RWPE1 (cell line): ENCODE measurements around the gene PDE4D.
"Not testable (repeated sequence)": the region's sequence is repeated elsewhere in the genome, so short reads cannot be mapped to it uniquely, and the experiment has no call there.

Experiments used
- CTCF ChIA-PET: fragments of 350-600 bp; sonication (Branson Sonifier 250); formaldehyde crosslinking; extraction: SDS; loops from one replicate; lab custom pipeline; 2021; lab: Yijun Ruan, JAX
- POLR2A ChIA-PET: fragments of 400-600 bp; formaldehyde crosslinking; extraction: SDS; loops from one replicate; lab custom pipeline; 2020; ENCODE audit warnings: antibody characterized with exemption; ENCODE audit not compliant: low non-redundant PET; lab: Yijun Ruan, JAX
- DNase-seq: peaks from one replicate; pipeline ENCODE4 v3.0.0; 2012; ENCODE audit warnings: low spot score
- H3K27ac ChIP-seq: fragments of 450-650 bp; 2 replicates; pipeline ENCODE4 v1.5.1; 2017
- TF ChIP-seq, protein P1 (sequence below): fragments of 450-650 bp; conservative IDR thresholded peaks from 2 replicates; pipeline ENCODE4 v1.5.1; 2017; ENCODE audit warnings: low read depth, mild to moderate bottlenecking

The PDE4D gene

DNA sequence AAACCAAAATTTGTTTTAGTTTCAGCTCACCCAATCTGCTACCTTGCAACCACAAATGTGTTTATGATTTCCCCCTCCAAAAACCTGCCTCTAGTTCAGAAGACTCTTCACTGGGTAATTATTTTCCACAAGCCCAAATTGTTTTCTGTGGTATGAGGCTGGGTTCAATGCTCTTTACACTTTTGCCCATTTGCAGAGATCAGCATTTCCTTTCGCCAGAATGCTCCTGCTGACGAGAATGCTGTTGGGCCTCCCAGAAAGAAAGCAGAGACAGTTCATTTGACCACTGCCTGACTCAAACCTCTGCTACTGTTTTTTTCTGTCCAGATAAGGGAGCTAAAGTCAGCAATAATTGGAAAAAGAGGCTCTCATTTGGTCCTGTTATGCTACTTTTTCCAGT is 427.3 kb downstream of the PDE4D start:
- TF ChIP-seq, protein P1, sequence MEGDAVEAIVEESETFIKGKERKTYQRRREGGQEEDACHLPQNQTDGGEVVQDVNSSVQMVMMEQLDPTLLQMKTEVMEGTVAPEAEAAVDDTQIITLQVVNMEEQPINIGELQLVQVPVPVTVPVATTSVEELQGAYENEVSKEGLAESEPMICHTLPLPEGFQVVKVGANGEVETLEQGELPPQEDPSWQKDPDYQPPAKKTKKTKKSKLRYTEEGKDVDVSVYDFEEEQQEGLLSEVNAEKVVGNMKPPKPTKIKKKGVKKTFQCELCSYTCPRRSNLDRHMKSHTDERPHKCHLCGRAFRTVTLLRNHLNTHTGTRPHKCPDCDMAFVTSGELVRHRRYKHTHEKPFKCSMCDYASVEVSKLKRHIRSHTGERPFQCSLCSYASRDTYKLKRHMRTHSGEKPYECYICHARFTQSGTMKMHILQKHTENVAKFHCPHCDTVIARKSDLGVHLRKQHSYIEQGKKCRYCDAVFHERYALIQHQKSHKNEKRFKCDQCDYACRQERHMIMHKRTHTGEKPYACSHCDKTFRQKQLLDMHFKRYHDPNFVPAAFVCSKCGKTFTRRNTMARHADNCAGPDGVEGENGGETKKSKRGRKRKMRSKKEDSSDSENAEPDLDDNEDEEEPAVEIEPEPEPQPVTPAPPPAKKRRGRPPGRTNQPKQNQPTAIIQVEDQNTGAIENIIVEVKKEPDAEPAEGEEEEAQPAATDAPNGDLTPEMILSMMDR = no peak
- CTCF ChIA-PET = no interaction called here
- no peak overlapping the region for H3K27ac ChIP-seq
- POLR2A ChIA-PET = no interaction called here
- DNase-seq = no peak

DNA sequence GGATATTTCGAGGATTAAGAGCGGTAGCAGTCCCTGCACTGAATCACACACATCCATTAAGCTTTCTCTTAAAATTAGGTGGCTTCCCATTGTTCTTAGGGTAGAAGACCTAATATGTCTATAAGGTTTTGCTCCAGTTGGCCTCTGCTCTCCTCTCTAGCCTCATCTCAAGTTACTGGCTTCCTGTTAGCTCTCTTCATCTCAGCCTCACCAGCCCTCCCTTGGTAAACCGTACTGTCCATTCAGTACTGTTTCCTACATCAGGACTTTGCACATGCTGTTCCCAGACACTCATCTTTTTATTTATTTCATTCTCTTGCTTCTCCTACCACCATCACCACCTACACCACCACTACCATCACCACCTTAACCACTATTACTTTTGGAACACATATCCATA is 428.6 kb downstream of the PDE4D start:
- no peak overlapping the region for H3K27ac ChIP-seq
- TF ChIP-seq, protein P1 = no peak
- DNase-seq = no peak
- POLR2A ChIA-PET = no interaction called here
- CTCF ChIA-PET = no interaction called here

DNA sequence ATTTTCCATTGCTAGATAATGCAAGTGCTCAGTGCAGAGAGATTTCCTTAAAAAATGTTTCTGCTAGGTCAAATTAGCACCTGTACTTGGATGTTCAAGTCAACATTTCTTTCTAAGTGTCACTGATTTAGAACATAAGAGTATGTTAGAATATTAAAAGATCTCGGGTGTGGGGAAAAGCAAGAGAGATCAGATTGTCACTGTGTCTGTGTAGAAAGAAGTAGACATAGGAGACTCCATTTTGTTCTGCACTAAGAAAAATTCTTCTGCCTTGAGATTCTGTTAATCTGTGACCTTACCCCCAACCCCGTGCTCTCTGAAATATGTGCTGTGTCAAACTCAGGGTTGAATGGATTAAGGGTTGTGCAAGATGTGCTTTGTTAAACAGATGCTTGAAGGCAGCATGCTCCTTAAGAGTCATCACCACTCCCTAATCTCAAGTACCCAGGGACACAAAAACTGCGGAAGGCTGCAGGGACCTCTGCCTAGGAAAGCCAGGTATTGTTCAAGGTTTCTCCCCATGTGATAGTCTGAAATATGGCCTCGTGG is 429.8 kb downstream of the PDE4D start:
- H3K27ac ChIP-seq, DNase-seq, CTCF ChIA-PET, POLR2A ChIA-PET: not testable (repeated sequence)

DNA sequence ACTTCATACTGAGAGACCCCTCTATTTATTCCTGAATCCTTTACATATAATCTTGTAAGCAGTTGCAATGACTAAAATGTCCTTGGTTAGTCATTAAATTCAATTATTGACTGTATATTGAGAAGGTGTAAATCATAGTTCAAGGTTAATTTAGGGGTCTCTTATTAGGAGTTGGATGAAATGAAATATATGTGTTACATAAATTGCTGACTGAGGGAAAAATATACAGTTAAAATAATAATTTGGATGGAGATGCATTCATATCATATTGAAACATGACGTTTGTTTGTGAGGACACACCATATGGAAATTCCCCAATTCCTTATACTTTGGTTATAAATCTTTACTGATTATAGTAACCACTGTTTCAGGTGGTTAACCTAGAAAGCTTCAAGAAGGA is 430.6 kb downstream of the PDE4D start:
- CTCF ChIA-PET = no interaction called here
- TF ChIP-seq, protein P1 = no peak
- no peak for DNase-seq
- H3K27ac ChIP-seq = no peak overlapping the region
- POLR2A ChIA-PET = no interaction called here

DNA sequence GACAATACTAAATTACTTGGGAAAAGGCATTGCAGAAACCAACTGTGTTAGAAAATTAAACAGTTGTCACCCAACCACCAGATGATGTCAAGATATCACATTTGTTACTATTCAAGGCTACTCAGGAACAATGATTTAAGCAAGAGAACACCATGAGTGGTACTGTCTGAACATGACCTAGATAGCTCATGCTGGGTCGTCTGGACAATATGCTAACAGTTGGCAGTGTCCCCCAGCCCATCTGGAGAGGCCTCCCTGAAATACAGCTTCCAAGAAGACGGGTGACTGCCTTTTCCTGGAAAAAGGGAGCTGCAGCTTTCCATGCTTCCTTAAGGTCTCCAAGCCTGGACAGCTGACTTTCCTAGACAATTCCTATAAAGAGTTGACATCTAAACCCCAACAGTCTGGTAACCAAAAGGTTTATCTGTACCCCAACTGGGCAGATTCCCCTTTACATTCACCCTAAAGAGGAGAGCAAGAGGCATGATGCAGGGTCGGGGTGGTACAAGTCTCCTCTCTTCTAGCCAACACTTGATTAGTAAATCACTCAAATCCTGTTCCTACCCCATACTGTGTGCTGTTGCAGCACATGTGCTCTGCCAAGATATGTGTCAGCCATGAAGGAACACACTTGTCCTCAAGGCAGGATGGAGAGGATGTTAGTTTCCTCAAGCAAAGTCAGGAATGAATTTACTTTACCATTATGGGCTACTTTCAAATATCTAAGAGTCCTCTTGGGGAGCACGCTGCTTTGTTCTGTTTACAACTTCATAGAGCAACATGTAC is 433.0 kb downstream of the PDE4D start:
- no peak for DNase-seq
- TF ChIP-seq, protein P1 = no peak
- POLR2A ChIA-PET = no interaction called here
- no peak overlapping the region for H3K27ac ChIP-seq
- CTCF ChIA-PET = interaction anchor here (0.7 to 1.0 kb wide), 2 partner anchors 93 to 123 kb away, joined by 3 read pairs; no protein-coding TSS in a partner anchor

DNA sequence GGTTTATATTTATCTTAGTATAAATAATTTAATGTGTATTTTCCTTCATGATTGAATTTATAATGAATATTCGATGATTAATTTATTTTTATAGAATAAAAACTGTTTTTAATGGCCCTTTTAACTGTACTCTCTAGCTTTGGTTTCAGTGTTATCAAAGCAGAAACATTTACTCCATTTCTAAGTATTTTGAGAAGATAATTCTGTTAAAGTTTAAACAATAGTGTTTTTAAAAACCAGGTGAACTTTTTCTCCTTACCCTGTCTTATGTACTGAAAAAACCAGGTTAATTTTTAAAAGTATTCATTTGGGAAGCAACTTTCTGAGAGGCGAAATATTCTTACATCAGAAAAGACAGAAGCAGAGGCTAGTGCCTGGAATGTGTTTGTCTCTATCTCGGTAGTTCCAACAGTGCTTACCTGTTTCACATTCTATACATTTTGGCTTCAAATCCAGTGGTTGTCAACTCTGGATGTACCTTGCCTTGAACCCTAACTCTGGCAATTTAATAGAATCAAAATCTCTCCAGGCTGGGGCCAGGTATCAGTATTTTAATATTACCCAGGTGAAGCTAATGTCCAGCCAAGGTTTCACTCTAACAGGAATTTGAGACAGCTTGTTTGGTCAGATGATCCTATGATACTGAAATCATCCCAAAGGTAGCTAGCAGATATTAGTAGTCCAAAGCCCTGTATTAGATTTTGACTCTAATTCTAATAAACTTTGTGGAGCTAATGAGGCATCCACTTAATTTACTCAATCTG is 434.4 kb downstream of the PDE4D start:
- DNase-seq = no peak
- CTCF ChIA-PET = interaction anchor here (1.0 kb wide), 1 partner anchor 91 kb away, joined by 3 read pairs; no protein-coding TSS in a partner anchor

More for the DNA sequence above, 434.4 kb downstream of the PDE4D start:
- POLR2A ChIA-PET = no interaction called here
- TF ChIP-seq, protein P1 = no peak
- H3K27ac ChIP-seq = no peak overlapping the region
